K562 (cell line): ENCODE measurements around the gene CACNG6. TPM values are rescaled to one million over a fixed set of nuclear protein-coding genes. Genes with fewer than 3 reads are reported as not detected.
A peak's percentile ranks its signal among the peaks of the same experiment; 100 is the strongest.

Experiments
- CREM ChIP-seq: IDR thresholded peaks from 2 replicates; pipeline ENCODE4 v1.6.1; 2014; ENCODE audit warnings: antibody characterized with exemption, low read depth
- NCOA4 ChIP-seq: fragments of 450-650 bp; IDR thresholded peaks from 2 replicates; pipeline ENCODE4 v1.6.1; 2018; ENCODE audit warnings: mild to moderate bottlenecking; ENCODE audit not compliant: partially characterized antibody
- polyA plus RNA-seq, 8 experiments: library from polyadenylated mRNA; depleted of rRNA in 4 of 8; stranded (reverse) in 5 of 8; unstranded in 3 of 8; fragments of >200 nt; fragmentation: Nextera tagmentation in 2 of 8; fragmentation: Illumina TruSeq in 1 of 8; extraction: Ambion mirVana in 2 of 8; extraction: Trizol in 1 of 8; gene quantifications; 2 replicates each; pipeline versions ENCODE4 v1.2.1 to v1.2.3, GENCODE V29; 2011 to 2014; ENCODE audit warnings: inconsistent platforms in 1 of 8, missing spikeins in 1 of 8
- total RNA-seq, 7 experiments: library from RNA; depleted of rRNA in 6 of 7; stranded (reverse); fragments of >200 nt in 6 of 7; fragmentation: Illumina TruSeq in 2 of 7; extraction: Trizol in 2 of 7; gene quantifications; 2 replicates each; pipeline versions ENCODE4 v1.2.1 to v1.2.3, GENCODE V29; 2011 to 2021; ENCODE audit warnings: low replicate concordance in 1 of 7
- TF ChIP-seq, protein P1 (sequence below), 2 experiments: fragments of 450-650 bp; formaldehyde crosslinking in 1 of 2; IDR thresholded peaks; 2 replicates each; pipeline versions ENCODE4 v1.4.0 to v1.6.1; 2014 to 2020; ENCODE audit warnings: mild to moderate bottlenecking in 2 of 2, borderline replicate concordance in 1 of 2, low read depth in 1 of 2
- TF ChIP-seq, protein P2 (sequence below): sonication (generic); formaldehyde crosslinking; IDR thresholded peaks from 2 replicates; pipeline ENCODE4 v1.8.0; 2022; ENCODE audit warnings: missing genetic modification reagents, mild to moderate bottlenecking, borderline replicate concordance

CACNG6 gene
- total and polyA plus RNA-seq, 9 of the 15 experiments (the other 6 are each of a cell fraction or from before 2014, with no cell fraction given), result not detected

DNA sequence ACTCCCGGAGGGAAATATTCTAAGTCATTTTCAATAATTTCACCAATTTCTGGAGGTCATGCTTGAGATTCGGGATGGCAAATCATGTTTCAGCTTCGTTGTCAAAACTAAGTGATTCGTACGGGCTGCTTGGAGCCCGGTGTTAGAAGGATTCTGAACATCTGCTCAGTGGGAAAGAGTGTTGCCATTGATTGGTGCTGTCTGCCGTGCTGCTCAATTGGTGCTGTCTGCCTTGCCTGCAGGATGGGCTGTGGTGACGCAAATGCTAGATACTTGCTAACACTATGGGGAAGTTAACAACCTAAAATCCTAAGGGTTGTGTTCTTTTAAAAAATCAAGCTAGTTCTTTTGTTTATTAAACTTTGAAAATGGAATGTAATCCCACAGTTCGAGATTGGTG, 46.0 kb upstream of the CACNG6 start (continued):
- TF ChIP-seq, protein P1, sequence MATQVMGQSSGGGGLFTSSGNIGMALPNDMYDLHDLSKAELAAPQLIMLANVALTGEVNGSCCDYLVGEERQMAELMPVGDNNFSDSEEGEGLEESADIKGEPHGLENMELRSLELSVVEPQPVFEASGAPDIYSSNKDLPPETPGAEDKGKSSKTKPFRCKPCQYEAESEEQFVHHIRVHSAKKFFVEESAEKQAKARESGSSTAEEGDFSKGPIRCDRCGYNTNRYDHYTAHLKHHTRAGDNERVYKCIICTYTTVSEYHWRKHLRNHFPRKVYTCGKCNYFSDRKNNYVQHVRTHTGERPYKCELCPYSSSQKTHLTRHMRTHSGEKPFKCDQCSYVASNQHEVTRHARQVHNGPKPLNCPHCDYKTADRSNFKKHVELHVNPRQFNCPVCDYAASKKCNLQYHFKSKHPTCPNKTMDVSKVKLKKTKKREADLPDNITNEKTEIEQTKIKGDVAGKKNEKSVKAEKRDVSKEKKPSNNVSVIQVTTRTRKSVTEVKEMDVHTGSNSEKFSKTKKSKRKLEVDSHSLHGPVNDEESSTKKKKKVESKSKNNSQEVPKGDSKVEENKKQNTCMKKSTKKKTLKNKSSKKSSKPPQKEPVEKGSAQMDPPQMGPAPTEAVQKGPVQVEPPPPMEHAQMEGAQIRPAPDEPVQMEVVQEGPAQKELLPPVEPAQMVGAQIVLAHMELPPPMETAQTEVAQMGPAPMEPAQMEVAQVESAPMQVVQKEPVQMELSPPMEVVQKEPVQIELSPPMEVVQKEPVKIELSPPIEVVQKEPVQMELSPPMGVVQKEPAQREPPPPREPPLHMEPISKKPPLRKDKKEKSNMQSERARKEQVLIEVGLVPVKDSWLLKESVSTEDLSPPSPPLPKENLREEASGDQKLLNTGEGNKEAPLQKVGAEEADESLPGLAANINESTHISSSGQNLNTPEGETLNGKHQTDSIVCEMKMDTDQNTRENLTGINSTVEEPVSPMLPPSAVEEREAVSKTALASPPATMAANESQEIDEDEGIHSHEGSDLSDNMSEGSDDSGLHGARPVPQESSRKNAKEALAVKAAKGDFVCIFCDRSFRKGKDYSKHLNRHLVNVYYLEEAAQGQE (IDR thresholded peaks at IDR 0.05; ENCODE audit: borderline replicate concordance), result peak; percentile 91
- TF ChIP-seq, protein P1 (CRISPR knock-in tag; IDR thresholded peaks at IDR 0.05; ENCODE audit: low read depth), result no peak
- TF ChIP-seq, protein P2, sequence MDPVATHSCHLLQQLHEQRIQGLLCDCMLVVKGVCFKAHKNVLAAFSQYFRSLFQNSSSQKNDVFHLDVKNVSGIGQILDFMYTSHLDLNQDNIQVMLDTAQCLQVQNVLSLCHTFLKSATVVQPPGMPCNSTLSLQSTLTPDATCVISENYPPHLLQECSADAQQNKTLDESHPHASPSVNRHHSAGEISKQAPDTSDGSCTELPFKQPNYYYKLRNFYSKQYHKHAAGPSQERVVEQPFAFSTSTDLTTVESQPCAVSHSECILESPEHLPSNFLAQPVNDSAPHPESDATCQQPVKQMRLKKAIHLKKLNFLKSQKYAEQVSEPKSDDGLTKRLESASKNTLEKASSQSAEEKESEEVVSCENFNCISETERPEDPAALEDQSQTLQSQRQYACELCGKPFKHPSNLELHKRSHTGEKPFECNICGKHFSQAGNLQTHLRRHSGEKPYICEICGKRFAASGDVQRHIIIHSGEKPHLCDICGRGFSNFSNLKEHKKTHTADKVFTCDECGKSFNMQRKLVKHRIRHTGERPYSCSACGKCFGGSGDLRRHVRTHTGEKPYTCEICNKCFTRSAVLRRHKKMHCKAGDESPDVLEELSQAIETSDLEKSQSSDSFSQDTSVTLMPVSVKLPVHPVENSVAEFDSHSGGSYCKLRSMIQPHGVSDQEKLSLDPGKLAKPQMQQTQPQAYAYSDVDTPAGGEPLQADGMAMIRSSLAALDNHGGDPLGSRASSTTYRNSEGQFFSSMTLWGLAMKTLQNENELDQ, result no peak
- TF ChIP-seq NCOA4 (peak; percentile 58), CREM (peak; percentile 77; the same call in 1 of the 2 replicates)
- TF ChIP-seq, all 486 proteins: peak for 11
